GM19397 (cell line): ENCODE measurements around the gene NIPAL3.
"Not testable (repeated sequence)": the region's sequence is repeated elsewhere in the genome, so short reads cannot be mapped to it uniquely, and the experiment has no call there.

Experiments
- ATAC-seq: cut with Tn5 transposase; IDR thresholded peaks from one replicate; pipeline ENCODE4 v1.9.1; 2021; ENCODE audit warnings: mild to moderate bottlenecking, moderate library complexity; ENCODE audit not compliant: unreplicated experiment

Gene NIPAL3

GRCh38 chr1:24513706-24514105, 98.1 kb downstream of the NIPAL3 start:
- no peak for ATAC-seq

DNA sequence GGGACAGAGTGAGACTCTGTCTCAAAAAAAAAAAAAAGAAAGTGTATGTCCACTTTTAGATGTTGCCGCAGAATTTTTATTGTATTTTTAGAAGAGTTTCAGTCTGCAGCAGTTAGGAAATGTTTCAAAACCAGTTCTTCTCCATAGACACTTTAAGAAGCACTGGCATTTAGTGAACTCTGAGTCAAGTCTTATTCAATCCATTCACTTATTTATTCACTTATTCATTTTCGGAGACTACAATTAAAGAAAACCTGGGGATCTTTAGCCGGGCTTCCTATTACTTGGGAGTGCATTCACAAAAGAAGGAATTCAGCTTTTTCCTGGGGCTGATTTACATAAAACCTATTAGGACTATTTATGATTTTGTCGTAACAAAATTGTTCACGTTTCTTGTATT, 99.3 kb downstream of the NIPAL3 start:
- ATAC-seq = no peak

GRCh38 chr1:24515671-24516209, 100.1 kb downstream of the NIPAL3 start:
- not testable (repeated sequence) for ATAC-seq

GRCh38 chr1:24516506-24516905, 100.9 kb downstream of the NIPAL3 start:
- ATAC-seq = no peak

GRCh38 chr1:24517898-24518297, 102.3 kb downstream of the NIPAL3 start:
- no peak for ATAC-seq

GRCh38 chr1:24520282-24520681, 104.7 kb downstream of the NIPAL3 start:
- not testable (repeated sequence) for ATAC-seq
